Measurements from ENCODE around the gene BET1L.
A peak's percentile ranks its signal among the peaks of the same experiment; 100 is the strongest.

BET1L gene

DNA sequence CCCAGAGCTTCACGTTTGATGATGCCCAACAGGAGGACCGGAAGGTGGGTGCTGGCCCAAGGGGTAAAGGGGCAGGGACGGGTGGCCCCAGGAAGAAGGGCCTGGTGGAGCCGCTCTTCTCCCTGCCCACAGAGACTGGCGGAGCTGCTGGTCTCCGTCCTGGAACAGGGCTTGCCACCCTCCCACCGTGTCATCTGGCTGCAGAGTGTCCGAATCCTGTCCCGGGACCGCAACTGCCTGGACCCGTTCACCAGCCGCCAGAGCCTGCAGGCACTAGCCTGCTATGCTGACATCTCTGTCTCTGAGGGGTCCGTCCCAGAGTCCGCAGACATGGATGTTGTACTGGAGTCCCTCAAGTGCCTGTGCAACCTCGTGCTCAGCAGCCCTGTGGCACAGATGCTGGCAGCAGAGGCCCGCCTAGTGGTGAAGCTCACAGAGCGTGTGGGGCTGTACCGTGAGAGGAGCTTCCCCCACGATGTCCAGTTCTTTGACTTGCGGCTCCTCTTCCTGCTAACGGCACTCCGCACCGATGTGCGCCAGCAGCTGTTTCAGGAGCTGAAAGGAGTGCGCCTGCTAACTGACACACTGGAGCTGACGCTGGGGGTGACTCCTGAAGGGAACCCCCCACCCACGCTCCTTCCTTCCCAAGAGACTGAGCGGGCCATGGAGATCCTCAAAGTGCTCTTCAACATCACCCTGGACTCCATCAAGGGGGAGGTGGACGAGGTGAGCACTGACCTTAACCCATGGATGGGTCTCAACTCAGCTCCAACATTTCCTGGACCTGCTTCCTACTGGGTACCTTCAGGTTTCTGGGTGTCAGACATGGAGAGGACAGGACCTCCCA is 2.3 kb upstream of the BET1L start:
- Histone ChIP-seq H3K27ac (ENCODE audit: low read depth, low read length, severe bottlenecking) (peak overlapping the region; percentile 97), H3K36me3 (ENCODE audit: control insufficient read depth, insufficient read depth, low read length) (peaks cover 70% of the 10 kb centered on the region), H3K4me3 (ENCODE audit: extremely low read depth, insufficient read depth, low read length, poor library complexity, severe bottlenecking) (peak overlapping the region; percentile 92), H3K4me1 (ENCODE audit: control insufficient read depth, insufficient read depth, low read length, poor library complexity, severe bottlenecking) (peaks cover 29% of the 10 kb centered on the region), H3K9me3 (ENCODE audit: control insufficient read depth, low read length) (no peaks in the 10 kb centered on the region)
- WGBS, 2 experiments (ENCODE audit: insufficient coverage in 2 of 2): 69 to 78% methylated on average over 26 to 29 of the region's 29 CpGs

GRCh38 chr11:208917-209260 is 1.7 kb upstream of the BET1L start:
- Histone ChIP-seq H3K27ac (ENCODE audit: low read depth, low read length, severe bottlenecking) (peak overlapping the region; percentile 97), H3K4me1 (ENCODE audit: control insufficient read depth, insufficient read depth, low read length, poor library complexity, severe bottlenecking) (peaks cover 29% of the 10 kb centered on the region), H3K36me3 (ENCODE audit: control insufficient read depth, insufficient read depth, low read length) (peaks cover 70% of the 10 kb centered on the region), H3K4me3 (ENCODE audit: extremely low read depth, insufficient read depth, low read length, poor library complexity, severe bottlenecking) (peak overlapping the region; percentile 92), H3K9me3 (ENCODE audit: control insufficient read depth, low read length) (no peaks in the 10 kb centered on the region)
- WGBS, 2 experiments (ENCODE audit: insufficient coverage in 2 of 2): 0 to 1% methylated on average over 13 to 23 of the region's 26 CpGs

DNA sequence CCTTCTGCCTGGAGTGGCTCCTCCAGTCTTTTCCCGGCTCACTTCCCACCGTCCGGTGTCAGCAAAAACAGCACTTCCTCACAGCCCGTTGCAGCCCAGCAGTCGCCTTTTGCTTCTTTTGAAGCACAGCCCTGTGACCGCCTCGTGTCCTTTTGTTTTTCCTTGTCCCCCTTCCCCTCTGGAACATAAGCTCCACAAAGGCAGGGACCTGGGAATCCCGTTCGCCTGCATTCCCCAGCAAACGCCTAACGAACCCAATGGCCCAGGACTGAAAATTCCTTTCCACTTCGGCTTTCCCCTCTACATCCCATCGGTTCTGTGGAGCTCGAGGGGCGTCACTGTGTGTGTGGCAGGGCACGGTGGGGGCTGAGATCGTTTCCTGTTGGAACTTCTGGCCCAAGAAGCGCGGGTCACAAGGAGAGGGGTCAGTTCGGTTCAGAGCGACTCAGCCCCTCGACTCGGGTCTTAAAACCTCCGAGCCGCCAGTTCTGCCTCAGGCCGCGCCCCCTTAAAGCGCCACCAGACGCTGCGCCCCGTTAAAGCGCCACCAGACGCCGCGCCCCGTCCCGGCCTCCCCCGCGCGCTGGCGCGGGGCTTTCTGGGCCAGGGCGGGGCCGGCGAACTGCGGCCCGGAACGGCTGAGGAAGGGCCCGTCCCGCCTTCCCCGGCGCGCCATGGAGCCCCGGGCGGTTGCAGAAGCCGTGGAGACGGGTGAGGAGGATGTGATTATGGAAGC is 1.1 kb upstream of the BET1L start:
- Histone ChIP-seq H3K27ac (ENCODE audit: low read depth, low read length, severe bottlenecking) (peak overlapping the region; percentile 97), H3K4me1 (ENCODE audit: control insufficient read depth, insufficient read depth, low read length, poor library complexity, severe bottlenecking) (peaks cover 29% of the 10 kb centered on the region), H3K9me3 (ENCODE audit: control insufficient read depth, low read length) (no peaks in the 10 kb centered on the region), H3K4me3 (ENCODE audit: extremely low read depth, insufficient read depth, low read length, poor library complexity, severe bottlenecking) (peak overlapping the region; percentile 92), H3K36me3 (ENCODE audit: control insufficient read depth, insufficient read depth, low read length) (peaks cover 69% of the 10 kb centered on the region)
- WGBS, 2 experiments (ENCODE audit: insufficient coverage in 2 of 2): 0 to 1% methylated on average over 39 to 50 of the region's 57 CpGs

DNA sequence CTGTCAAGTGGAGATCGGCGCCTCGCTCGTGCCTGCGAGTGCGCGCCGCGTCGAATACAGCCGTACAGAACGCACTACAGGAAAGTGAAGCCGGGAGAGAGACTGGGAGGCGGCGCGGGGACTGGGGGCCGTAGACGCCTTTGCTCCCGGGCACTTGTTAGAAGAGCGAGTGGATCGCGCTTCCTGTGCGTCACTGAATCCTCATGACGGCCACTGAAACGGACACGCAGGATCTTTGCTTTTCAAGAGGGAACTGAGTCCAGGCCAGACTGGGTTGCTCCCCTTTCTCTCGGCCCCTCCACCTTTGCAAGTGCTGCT is 623 bp upstream of the BET1L start:
- Histone ChIP-seq H3K4me3 (ENCODE audit: extremely low read depth, insufficient read depth, low read length, poor library complexity, severe bottlenecking) (peak overlapping the region; percentile 92), H3K36me3 (ENCODE audit: control insufficient read depth, insufficient read depth, low read length) (peaks cover 69% of the 10 kb centered on the region), H3K9me3 (ENCODE audit: control insufficient read depth, low read length) (no peaks in the 10 kb centered on the region), H3K4me1 (ENCODE audit: control insufficient read depth, insufficient read depth, low read length, poor library complexity, severe bottlenecking) (peaks cover 27% of the 10 kb centered on the region), H3K27ac (ENCODE audit: low read depth, low read length, severe bottlenecking) (peak overlapping the region; percentile 97)
- WGBS, 2 experiments (ENCODE audit: insufficient coverage in 2 of 2): 0 to 1% methylated on average over 25 to 27 of the region's 27 CpGs

- H3K4me1 ChIP-seq (ENCODE audit: control insufficient read depth, insufficient read depth, low read length, poor library complexity, severe bottlenecking): peaks cover 26% of the 10 kb centered on the region
- peaks cover 57% of the 10 kb centered on the region for H3K36me3 ChIP-seq (ENCODE audit: control insufficient read depth, insufficient read depth, low read length)
- H3K27ac ChIP-seq (ENCODE audit: low read depth, low read length, severe bottlenecking): peak overlapping the region; percentile 97
- 11 to 21% methylated on average over 25 to 38 of the region's 39 CpGs for WGBS, 2 experiments (ENCODE audit: insufficient coverage in 2 of 2)
- peak overlapping the region; percentile 92 for H3K4me3 ChIP-seq (ENCODE audit: extremely low read depth, insufficient read depth, low read length, poor library complexity, severe bottlenecking)
- no peaks in the 10 kb centered on the region for H3K9me3 ChIP-seq (ENCODE audit: control insufficient read depth, low read length)
Observed at GRCh38 chr11:206526-207207, 532 bp downstream of the BET1L start.

GRCh38 chr11:206002-206384 is 1.2 kb downstream of the BET1L start:
- H3K27ac ChIP-seq (ENCODE audit: low read depth, low read length, severe bottlenecking): no peak overlapping the region
- H3K36me3 ChIP-seq (ENCODE audit: control insufficient read depth, insufficient read depth, low read length): peaks cover 51% of the 10 kb centered on the region

GRCh38 chr11:205221-206001 is 1.8 kb downstream of the BET1L start:
- WGBS, 2 experiments (ENCODE audit: insufficient coverage in 2 of 2): 95 to 98% methylated on average over 12 to 14 of the region's 16 CpGs
- Histone ChIP-seq H3K27ac (ENCODE audit: low read depth, low read length, severe bottlenecking) (no peak overlapping the region), H3K36me3 (ENCODE audit: control insufficient read depth, insufficient read depth, low read length) (peaks cover 45% of the 10 kb centered on the region), H3K4me1 (ENCODE audit: control insufficient read depth, insufficient read depth, low read length, poor library complexity, severe bottlenecking) (peaks cover 19% of the 10 kb centered on the region), H3K4me3 (ENCODE audit: extremely low read depth, insufficient read depth, low read length, poor library complexity, severe bottlenecking) (peak overlapping the region; percentile 92), H3K9me3 (ENCODE audit: control insufficient read depth, low read length) (no peaks in the 10 kb centered on the region)

More at GRCh38 chr11:206002-206384, 1.2 kb downstream of the BET1L start:
- Histone ChIP-seq H3K4me1 (ENCODE audit: control insufficient read depth, insufficient read depth, low read length, poor library complexity, severe bottlenecking) (peaks cover 24% of the 10 kb centered on the region), H3K9me3 (ENCODE audit: control insufficient read depth, low read length) (no peaks in the 10 kb centered on the region), H3K4me3 (ENCODE audit: extremely low read depth, insufficient read depth, low read length, poor library complexity, severe bottlenecking) (peak overlapping the region; percentile 92)
- 76 to 97% methylated on average over 4 of the region's 7 CpGs for WGBS, 2 experiments (ENCODE audit: insufficient coverage in 2 of 2)

DNA sequence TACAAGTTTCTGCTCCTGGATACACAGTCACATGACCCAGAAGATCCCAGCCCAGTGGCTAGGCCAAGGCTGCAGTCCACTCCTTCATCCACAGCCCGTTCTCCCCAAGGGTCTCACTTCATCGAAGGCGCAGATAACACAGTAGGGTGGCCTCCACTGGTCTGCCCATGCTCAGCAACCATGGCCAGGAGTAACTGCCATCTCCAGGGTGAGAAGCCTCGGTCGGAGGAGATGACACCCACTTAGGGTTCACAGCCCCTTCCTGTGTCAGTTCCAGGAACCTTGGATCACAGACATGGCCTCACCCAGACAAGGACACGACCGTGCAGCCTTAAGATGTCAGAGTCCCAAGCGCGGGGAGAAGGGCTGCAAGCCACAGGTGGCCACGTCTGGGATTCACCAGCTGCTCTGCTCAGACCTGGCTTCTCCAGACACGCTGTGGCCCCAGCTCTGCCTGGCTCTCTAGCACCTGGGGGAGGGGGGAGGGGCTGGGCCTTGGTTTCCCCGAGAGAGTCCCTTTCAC is 2.6 kb downstream of the BET1L start:
- 89 to 93% methylated on average over 6 to 10 of the region's 12 CpGs for WGBS, 2 experiments (ENCODE audit: insufficient coverage in 2 of 2)
- H3K4me1 ChIP-seq (ENCODE audit: control insufficient read depth, insufficient read depth, low read length, poor library complexity, severe bottlenecking): peaks cover 14% of the 10 kb centered on the region
- H3K9me3 ChIP-seq (ENCODE audit: control insufficient read depth, low read length): no peaks in the 10 kb centered on the region
- no peak overlapping the region for H3K27ac ChIP-seq (ENCODE audit: low read depth, low read length, severe bottlenecking)
- H3K36me3 ChIP-seq (ENCODE audit: control insufficient read depth, insufficient read depth, low read length): peaks cover 37% of the 10 kb centered on the region
- no peak overlapping the region for H3K4me3 ChIP-seq (ENCODE audit: extremely low read depth, insufficient read depth, low read length, poor library complexity, severe bottlenecking)

DNA sequence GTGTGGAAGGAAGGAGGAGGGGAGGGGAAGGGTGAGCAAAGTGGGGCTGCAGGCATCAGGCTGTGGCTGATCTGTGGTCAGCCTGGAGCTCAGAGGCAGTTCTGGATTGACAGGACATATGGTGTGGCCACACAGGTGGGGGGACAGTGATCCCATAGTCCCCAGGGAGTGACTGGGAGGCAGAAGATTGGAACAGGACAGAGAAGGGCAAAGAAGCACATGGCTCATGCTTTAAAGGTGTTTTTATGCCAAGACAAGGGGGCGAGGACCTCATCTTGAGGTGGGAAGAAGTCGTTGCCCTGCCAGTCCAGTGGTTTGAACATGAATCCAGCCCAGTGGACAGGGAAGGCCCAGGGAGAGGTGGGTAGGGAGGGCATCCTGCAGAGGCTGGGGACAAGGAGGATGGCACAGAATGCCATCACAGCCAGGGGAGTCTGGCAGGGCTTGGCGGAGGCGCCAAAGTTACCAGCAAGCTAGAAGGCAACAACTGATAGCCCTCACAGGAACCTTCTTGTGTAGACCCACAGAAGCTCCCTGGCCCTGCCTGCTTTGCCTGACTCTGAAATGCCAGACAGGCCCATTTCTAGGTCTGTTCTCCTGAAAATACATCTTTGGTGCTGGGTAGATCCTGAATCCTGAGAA is 3.1 kb downstream of the BET1L start:
- H3K36me3 ChIP-seq (ENCODE audit: control insufficient read depth, insufficient read depth, low read length): peaks cover 33% of the 10 kb centered on the region
- no peak overlapping the region for H3K4me3 ChIP-seq (ENCODE audit: extremely low read depth, insufficient read depth, low read length, poor library complexity, severe bottlenecking)
- 96 to 100% methylated on average over 4 of the region's 4 CpGs for WGBS, 2 experiments (ENCODE audit: insufficient coverage in 2 of 2)

More for the DNA sequence above, 3.1 kb downstream of the BET1L start:
- Histone ChIP-seq H3K27ac (ENCODE audit: low read depth, low read length, severe bottlenecking) (no peak overlapping the region), H3K9me3 (ENCODE audit: control insufficient read depth, low read length) (no peaks in the 10 kb centered on the region), H3K4me1 (ENCODE audit: control insufficient read depth, insufficient read depth, low read length, poor library complexity, severe bottlenecking) (peaks cover 8% of the 10 kb centered on the region)

All from mesodermal cell (in vitro differentiated cells).